H9 (cell line): Measurements from ENCODE around the gene SUOX. TPM values are rescaled to one million over a fixed set of nuclear protein-coding genes. Genes with fewer than 3 reads are reported as not detected.

ENCODE experiments used
- DNase-seq: peaks from one replicate; pipeline ENCODE4 v3.0.0-alpha.2; 2017
- H2AFZ ChIP-seq: one replicate; pipeline ENCODE4 v1.6.1; 2013; ENCODE audit warnings: mild to moderate bottlenecking, low read length, control low read depth, moderate library complexity
- H2AK5ac ChIP-seq: 2 replicates; pipeline ENCODE4 v1.6.1; 2013; ENCODE audit warnings: low read length, control low read depth, mixed read lengths; ENCODE audit not compliant: insufficient read length
- H2BK120ac ChIP-seq: one replicate; pipeline ENCODE4 v1.6.1; 2013; ENCODE audit warnings: low read depth, mild to moderate bottlenecking, low read length, control low read depth, inconsistent platforms; ENCODE audit not compliant: poor library complexity, severe bottlenecking
- H2BK12ac ChIP-seq: 2 replicates; pipeline ENCODE4 v1.6.1; 2013; ENCODE audit warnings: low read length, control low read depth, mixed read lengths, low read depth; ENCODE audit not compliant: insufficient read length
- H2BK15ac ChIP-seq: 2 replicates; pipeline ENCODE4 v1.6.1; 2013; ENCODE audit warnings: low read depth, low read length, control low read depth
- H2BK20ac ChIP-seq: one replicate; pipeline ENCODE4 v1.6.1; 2013; ENCODE audit warnings: low read depth, mild to moderate bottlenecking, low read length, control low read depth, inconsistent platforms; ENCODE audit not compliant: poor library complexity, severe bottlenecking
- H2BK5ac ChIP-seq: 2 replicates; pipeline ENCODE4 v1.6.1; 2013; ENCODE audit warnings: low read length, control low read depth, mixed read lengths; ENCODE audit not compliant: insufficient read length
- H3K14ac ChIP-seq: 2 replicates; pipeline ENCODE4 v1.6.1; 2013; ENCODE audit warnings: low read length, control low read depth; ENCODE audit not compliant: insufficient read depth
- H3K18ac ChIP-seq: 2 replicates; pipeline ENCODE4 v1.6.1; 2013; ENCODE audit warnings: low read depth, mild to moderate bottlenecking, mixed read lengths, low read length, control low read depth; ENCODE audit not compliant: insufficient read length
- H3K23ac ChIP-seq: 2 replicates; pipeline ENCODE4 v1.6.1; 2013; ENCODE audit warnings: low read length, control low read depth, mixed read lengths, low read depth; ENCODE audit not compliant: insufficient read length
- H3K23me2 ChIP-seq: 2 replicates; pipeline ENCODE4 v1.6.1; 2013; ENCODE audit warnings: low read depth, mild to moderate bottlenecking, mixed read lengths, low read length, control low read depth; ENCODE audit not compliant: insufficient read length, poor library complexity, severe bottlenecking
- H3K27ac ChIP-seq: 2 replicates; pipeline ENCODE4 v1.5.1; 2013; ENCODE audit warnings: low read length, control low read depth, mixed read lengths, low read depth; ENCODE audit not compliant: insufficient read length
- H3K27me3 ChIP-seq: 2 replicates; pipeline ENCODE4 v1.6.1; 2013; ENCODE audit warnings: low read length, control low read depth, inconsistent platforms; ENCODE audit not compliant: insufficient read depth
- H3K4ac ChIP-seq: 2 replicates; pipeline ENCODE4 v1.6.1; 2013; ENCODE audit warnings: low read depth, mild to moderate bottlenecking, control low read depth, inconsistent platforms, low read length, moderate library complexity
- H3K4me1 ChIP-seq: 2 replicates; pipeline ENCODE4 v1.6.1; 2013; ENCODE audit warnings: low read length, control low read depth, inconsistent platforms; ENCODE audit not compliant: insufficient read depth
- H3K4me2 ChIP-seq: 2 replicates; pipeline ENCODE4 v1.6.1; 2013; ENCODE audit warnings: low read length, control low read depth, mixed read lengths; ENCODE audit not compliant: insufficient read length, insufficient read depth
- H3K56ac ChIP-seq: 2 replicates; pipeline ENCODE4 v1.6.1; 2013; ENCODE audit warnings: low read depth, mild to moderate bottlenecking, mixed read lengths, low read length, control low read depth; ENCODE audit not compliant: insufficient read length
- H3K79me1 ChIP-seq: 2 replicates; pipeline ENCODE4 v1.6.1; 2013; ENCODE audit warnings: low read depth, mild to moderate bottlenecking, moderate library complexity, low read length, control low read depth, inconsistent platforms; ENCODE audit not compliant: insufficient read depth, poor library complexity, severe bottlenecking
- H3K79me2 ChIP-seq: 2 replicates; pipeline ENCODE4 v1.6.1; 2013; ENCODE audit warnings: low read length, control low read depth, inconsistent platforms; ENCODE audit not compliant: insufficient read depth
- H3K9ac ChIP-seq: 2 replicates; pipeline ENCODE4 v1.6.1; 2013; ENCODE audit warnings: low read length, control low read depth, mixed read lengths; ENCODE audit not compliant: insufficient read length; ENCODE audit errors: extremely low read depth
- H3K9me3 ChIP-seq: one replicate; pipeline ENCODE4 v1.6.1; 2013; ENCODE audit warnings: low read depth, low read length, inconsistent platforms; ENCODE audit not compliant: control insufficient read depth
- H3T11ph ChIP-seq: one replicate; pipeline ENCODE4 v1.6.1; 2013; ENCODE audit warnings: mild to moderate bottlenecking, low read length, control low read depth, inconsistent platforms
- H4K20me1 ChIP-seq: one replicate; pipeline ENCODE4 v1.6.1; 2013; ENCODE audit not compliant: control insufficient read depth, insufficient read length, insufficient read depth
- H4K5ac ChIP-seq: 2 replicates; pipeline ENCODE4 v1.6.1; 2013; ENCODE audit warnings: low read depth, mild to moderate bottlenecking, mixed read lengths, low read length, control low read depth; ENCODE audit not compliant: insufficient read length
- H4K8ac ChIP-seq: replicated peaks from 2 replicates; pipeline ENCODE4 v1.6.1; 2013; ENCODE audit warnings: low read length, control low read depth, mixed read lengths, low read depth; ENCODE audit not compliant: insufficient read length
- H4K91ac ChIP-seq: 2 replicates; pipeline ENCODE4 v1.6.1; 2013; ENCODE audit warnings: low read depth, mild to moderate bottlenecking, moderate library complexity, mixed read lengths, low read length, control low read depth; ENCODE audit not compliant: insufficient read length
- H3K27ac Mint-ChIP-seq, 3 experiments: 2 replicates in 2 of 3; 3 replicates in 1 of 3; pipeline ENCODE4 v1.8.0; 2020 to 2021; ENCODE audit warnings: mixed read lengths in 3 of 3, mild to moderate bottlenecking in 1 of 3, moderate library complexity in 1 of 3
- H3K27me3 Mint-ChIP-seq: 2 replicates; pipeline ENCODE4 v1.8.0; 2021; ENCODE audit warnings: low read depth, mild to moderate bottlenecking, moderate library complexity, mixed read lengths
- H3K36me3 Mint-ChIP-seq, 3 experiments: 2 replicates in 2 of 3; 3 replicates in 1 of 3; pipeline ENCODE4 v1.8.0; 2020 to 2021; ENCODE audit warnings: low read depth in 3 of 3, mixed read lengths in 3 of 3; ENCODE audit not compliant: insufficient read depth in 1 of 3
- H3K4me1 Mint-ChIP-seq, 2 experiments: 2 replicates each; pipeline ENCODE4 v1.8.0; 2020; ENCODE audit warnings: mixed read lengths in 2 of 2
- H3K4me3 Mint-ChIP-seq, 2 experiments: 2 replicates in 1 of 2; 3 replicates in 1 of 2; pipeline ENCODE4 v1.8.0; 2020 to 2021; ENCODE audit warnings: mild to moderate bottlenecking in 2 of 2, mixed read lengths in 2 of 2, moderate library complexity in 1 of 2
- H3K9me3 Mint-ChIP-seq, 2 experiments: 2 replicates in 1 of 2; 3 replicates in 1 of 2; pipeline ENCODE4 v1.8.0; 2020; ENCODE audit warnings: mild to moderate bottlenecking in 2 of 2, mixed read lengths in 2 of 2, moderate library complexity in 1 of 2
- WGBS: extraction: QIAGEN DNeasy Blood & Tissue Kit; methylation state at CpG from one replicate; pipeline ENCODE4 v1.1.7; 2013; ENCODE audit warnings: missing lambda C conversion rate, low lambda C conversion rate, mixed read lengths; ENCODE audit not compliant: insufficient read length; ENCODE audit errors: extremely low coverage; 5-methylcytosine and 5-hydroxymethylcytosine counted together
- total RNA-seq: library from RNA; stranded (reverse); gene quantifications from 2 replicates; pipeline ENCODE4 v1.2.1, GENCODE V29; 2021
- TF ChIP-seq, protein P1 (sequence below): fragments of 200-600 bp; sonication (generic); conservative IDR thresholded peaks from 3 replicates; pipeline ENCODE4 v1.8.0; 2021; ENCODE audit warnings: antibody characterized with exemption, mild to moderate bottlenecking

The SUOX gene
- total RNA-seq, 1 experiment from 2014 or later: 21.0 TPM

DNA sequence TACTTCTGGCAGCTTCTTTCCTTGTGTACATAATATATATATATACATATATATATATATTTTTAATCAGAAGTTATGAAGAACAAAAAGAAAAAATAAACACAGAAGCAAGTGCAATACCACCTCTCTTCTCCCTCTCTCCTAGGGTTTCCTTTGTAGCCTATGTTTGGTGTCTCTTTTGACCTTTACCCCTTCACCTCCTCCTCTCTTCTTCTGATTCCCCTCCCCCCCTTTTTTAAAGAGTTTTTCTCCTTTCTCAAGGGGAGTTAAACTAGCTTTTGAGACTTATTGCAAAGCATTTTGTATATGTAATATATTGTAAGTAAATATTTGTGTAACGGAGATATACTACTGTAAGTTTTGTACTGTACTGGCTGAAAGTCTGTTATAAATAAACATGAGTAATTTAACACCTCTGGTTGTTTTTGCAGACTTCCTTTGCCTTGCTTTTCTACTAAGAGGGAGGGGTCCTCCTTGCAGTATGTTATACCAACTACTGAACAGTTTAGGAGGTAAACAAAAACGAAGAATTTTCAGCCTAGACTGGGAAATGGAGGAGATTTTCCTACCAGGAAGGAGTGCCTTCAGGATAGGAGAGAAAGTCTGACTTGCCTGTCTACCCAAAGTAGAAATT, 41.1 kb downstream of the SUOX start:
- Histone ChIP-seq H3K27ac (no peak overlapping the region), H3T11ph (no peak overlapping the region), H3K23ac (no peak overlapping the region), H2BK12ac (no peak overlapping the region), H4K91ac (no peak overlapping the region), H4K5ac (no peak overlapping the region), H3K79me2 (peaks cover 11% of the 10 kb centered on the region; the same call in 1 of the 2 replicates), H3K18ac (no peak overlapping the region), H3K4me1 (no peaks in the 10 kb centered on the region; the same call in 1 of the 2 replicates), H3K27me3 (no peaks in the 10 kb centered on the region), H4K20me1 (no peaks in the 10 kb centered on the region), H3K4me2 (no peak overlapping the region), H2AFZ (no peak overlapping the region), H3K9me3 (no peaks in the 10 kb centered on the region), H2BK5ac (no peak overlapping the region), H2BK20ac (no peak overlapping the region), H3K9ac (no peak overlapping the region), H4K8ac (no peak overlapping the region), H3K4ac (no peak overlapping the region), H2BK120ac (no peak overlapping the region), H3K56ac (no peak overlapping the region), H3K79me1 (no peaks in the 10 kb centered on the region), H3K23me2 (no peaks in the 10 kb centered on the region), H2BK15ac (no peak overlapping the region), H3K14ac (no peak overlapping the region), H2AK5ac (no peak overlapping the region)
- 83% methylated on average over 1 of the region's 2 CpGs for WGBS
- H3K27ac Mint-ChIP-seq: no peak overlapping the region
- TF ChIP-seq, protein P1, sequence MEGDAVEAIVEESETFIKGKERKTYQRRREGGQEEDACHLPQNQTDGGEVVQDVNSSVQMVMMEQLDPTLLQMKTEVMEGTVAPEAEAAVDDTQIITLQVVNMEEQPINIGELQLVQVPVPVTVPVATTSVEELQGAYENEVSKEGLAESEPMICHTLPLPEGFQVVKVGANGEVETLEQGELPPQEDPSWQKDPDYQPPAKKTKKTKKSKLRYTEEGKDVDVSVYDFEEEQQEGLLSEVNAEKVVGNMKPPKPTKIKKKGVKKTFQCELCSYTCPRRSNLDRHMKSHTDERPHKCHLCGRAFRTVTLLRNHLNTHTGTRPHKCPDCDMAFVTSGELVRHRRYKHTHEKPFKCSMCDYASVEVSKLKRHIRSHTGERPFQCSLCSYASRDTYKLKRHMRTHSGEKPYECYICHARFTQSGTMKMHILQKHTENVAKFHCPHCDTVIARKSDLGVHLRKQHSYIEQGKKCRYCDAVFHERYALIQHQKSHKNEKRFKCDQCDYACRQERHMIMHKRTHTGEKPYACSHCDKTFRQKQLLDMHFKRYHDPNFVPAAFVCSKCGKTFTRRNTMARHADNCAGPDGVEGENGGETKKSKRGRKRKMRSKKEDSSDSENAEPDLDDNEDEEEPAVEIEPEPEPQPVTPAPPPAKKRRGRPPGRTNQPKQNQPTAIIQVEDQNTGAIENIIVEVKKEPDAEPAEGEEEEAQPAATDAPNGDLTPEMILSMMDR: no peak
- peaks cover 16 to 24% of the 10 kb centered on the region in 2 experiments for H3K4me1 Mint-ChIP-seq
- no peaks in the 10 kb centered on the region for H3K27me3 Mint-ChIP-seq
- no peak for DNase-seq
- H3K4me3 Mint-ChIP-seq: 0 out of 5 replicates have a peak overlapping the region, but pooled peaks of 1 of the 2 experiments have one; percentile 14
- H3K9me3 Mint-ChIP-seq: peaks cover 0 to 3% of the 10 kb centered on the region in 2 experiments; a peak in 1 of 5 replicates
- peaks cover 17 to 45% (median 41%) of the 10 kb centered on the region in 3 experiments for H3K36me3 Mint-ChIP-seq
